Keratinocyte (primary cell): ENCODE data around the gene OTOG. TPM values are rescaled to one million over a fixed set of nuclear protein-coding genes. Genes with fewer than 3 reads are reported as not detected.

ENCODE experiments used
- DNase-seq: peaks from one replicate; pipeline ENCODE4 v3.0.0-alpha.2; 2011; ENCODE audit warnings: low read depth, missing footprints, low spot score
- FAIRE-seq: peaks from 2 replicates; lab custom pipeline; 2011; peaks lifted over from hg19 to GRCh38; lab: Jason Lieb, UNC
- H2AFZ ChIP-seq: 2 replicates; pipeline ENCODE4 v1.6.0; 2012; ENCODE audit warnings: low read length, control low read depth, inconsistent platforms; ENCODE audit not compliant: control insufficient read depth
- H3K27ac ChIP-seq: 2 replicates; pipeline ENCODE4 v1.5.1; 2011; ENCODE audit warnings: low read length; ENCODE audit not compliant: control insufficient read depth, insufficient read depth
- H3K27me3 ChIP-seq: 3 replicates; pipeline ENCODE4 v1.6.0; 2011; ENCODE audit warnings: low read length; ENCODE audit not compliant: control insufficient read depth, insufficient read depth; ENCODE audit errors: extremely low read depth
- H3K36me3 ChIP-seq, 2 experiments: 2 replicates in 1 of 2; 3 replicates in 1 of 2; pipeline ENCODE4 v1.5.1; 2011; ENCODE audit warnings: low read length in 2 of 2, mild to moderate bottlenecking in 1 of 2; ENCODE audit not compliant: control insufficient read depth in 2 of 2, insufficient read depth in 2 of 2; ENCODE audit errors: extremely low read depth in 1 of 2
- H3K4me1 ChIP-seq: 3 replicates; pipeline ENCODE4 v1.5.1; 2011; ENCODE audit warnings: low read length; ENCODE audit not compliant: control insufficient read depth, insufficient read depth; ENCODE audit errors: extremely low read depth
- H3K4me2 ChIP-seq: 3 replicates; pipeline ENCODE4 v1.6.0; 2011; ENCODE audit warnings: low read depth, low read length; ENCODE audit not compliant: control insufficient read depth, insufficient read depth; ENCODE audit errors: extremely low read depth
- H3K4me3 ChIP-seq, 3 experiments: fragments of 200-600 bp in 1 of 3; sonication (generic) in 1 of 3; 2 replicates in 2 of 3; 3 replicates in 1 of 3; pipeline ENCODE4 v1.5.1; 2011 to 2016; ENCODE audit warnings: low read length in 3 of 3, mild to moderate bottlenecking in 3 of 3, control low read depth in 2 of 3, inconsistent platforms in 1 of 3, low read depth in 1 of 3, mixed read lengths in 1 of 3, mixed run types in 1 of 3, moderate library complexity in 1 of 3; ENCODE audit not compliant: control insufficient read depth in 2 of 3, insufficient read depth in 2 of 3; ENCODE audit errors: extremely low read depth in 1 of 3
- H3K79me2 ChIP-seq: 2 replicates; pipeline ENCODE4 v1.6.0; 2012; ENCODE audit warnings: low read length; ENCODE audit not compliant: control insufficient read depth, insufficient read depth
- H3K9ac ChIP-seq: 3 replicates; pipeline ENCODE4 v1.6.0; 2011; ENCODE audit warnings: low read length; ENCODE audit not compliant: control insufficient read depth, insufficient read depth; ENCODE audit errors: extremely low read depth
- H3K9me1 ChIP-seq: 3 replicates; pipeline ENCODE4 v1.6.0; 2011; ENCODE audit warnings: low read length; ENCODE audit not compliant: control insufficient read depth, insufficient read depth; ENCODE audit errors: extremely low read depth
- H3K9me3 ChIP-seq: 2 replicates; pipeline ENCODE4 v1.5.1; 2012; ENCODE audit warnings: low read depth, low read length; ENCODE audit not compliant: control insufficient read depth
- H4K20me1 ChIP-seq: 3 replicates; pipeline ENCODE4 v1.6.0; 2011; ENCODE audit warnings: low read length; ENCODE audit not compliant: control insufficient read depth, insufficient read depth; ENCODE audit errors: extremely low read depth
- EZH2 ChIP-seq: IDR thresholded peaks from one replicate; pipeline ENCODE4 v1.6.1; 2012; ENCODE audit warnings: inconsistent platforms, mild to moderate bottlenecking, low read length, moderate library complexity
- dilution Hi-C: fragments of 300-500 bp; cut with MboI; formaldehyde crosslinking; loops from one replicate; pipeline ENCODE4 v1.7.0; 2020; ENCODE audit warnings: low sequenced_read_pairs; ENCODE audit not compliant: extremely low pct_ligation_motif_present
- polyA plus RNA-seq, 5 experiments: library from polyadenylated mRNA; depleted of rRNA in 3 of 5; stranded (reverse) in 3 of 5; stranded (forward) in 1 of 5; unstranded in 1 of 5; fragments of >200 nt; gene quantifications; 1 replicate in 1 of 5; 2 replicates in 3 of 5; 3 replicates in 1 of 5; pipeline versions ENCODE4 v1.2.1 to v1.2.3, GENCODE V29; 2011 to 2012; ENCODE audit warnings: missing spikeins in 2 of 5, low read depth in 1 of 5, low replicate concordance in 1 of 5
- TF ChIP-seq, protein P1 (sequence below), 3 experiments: IDR thresholded peaks in 1 of 3; conservative IDR thresholded peaks in 1 of 3; optimal IDR thresholded peaks in 1 of 3; 2 replicates in 2 of 3; 3 replicates in 1 of 3; pipeline versions ENCODE3 to v1.5.1; 2011; ENCODE audit warnings: low read length in 3 of 3, mild to moderate bottlenecking in 3 of 3, moderate library complexity in 2 of 3, control low read depth in 1 of 3, inconsistent platforms in 1 of 3; ENCODE audit not compliant: insufficient read depth in 2 of 3; ENCODE audit errors: extremely low read depth in 1 of 3

Gene OTOG
- polyA plus RNA-seq, 1 donor (not counting 4 experiments of a cell fraction or from before 2014, with no cell fraction given) = not detected

DNA sequence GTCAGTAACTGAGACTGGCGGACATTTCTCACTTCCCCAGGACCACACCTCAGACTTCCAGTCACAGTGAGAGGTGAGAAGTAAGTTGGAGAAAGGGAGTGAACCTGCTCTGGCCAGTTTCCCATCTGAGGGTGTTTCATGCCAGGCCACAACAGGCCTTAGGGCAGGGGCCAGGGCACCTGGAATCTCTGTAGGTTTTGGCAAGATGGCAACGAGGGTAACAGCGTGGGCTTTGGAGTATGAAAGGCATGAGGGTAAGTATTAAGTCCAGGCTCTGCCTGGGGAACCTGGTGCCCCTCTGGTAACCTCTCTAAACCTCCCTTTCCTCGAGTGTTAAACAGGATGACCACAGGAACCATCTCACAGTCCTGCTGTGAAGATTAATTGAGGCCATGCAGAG is 41.9 kb upstream of the OTOG start:
- H3K4me3 ChIP-seq = no peak overlapping the region
- FAIRE-seq (no peak), DNase-seq (no peak)
- H3K27ac ChIP-seq = no peak overlapping the region
- H4K20me1 ChIP-seq = no peaks in the 10 kb centered on the region
- H3K36me3 ChIP-seq = no peaks in the 10 kb centered on the region
- TF ChIP-seq, protein P1, sequence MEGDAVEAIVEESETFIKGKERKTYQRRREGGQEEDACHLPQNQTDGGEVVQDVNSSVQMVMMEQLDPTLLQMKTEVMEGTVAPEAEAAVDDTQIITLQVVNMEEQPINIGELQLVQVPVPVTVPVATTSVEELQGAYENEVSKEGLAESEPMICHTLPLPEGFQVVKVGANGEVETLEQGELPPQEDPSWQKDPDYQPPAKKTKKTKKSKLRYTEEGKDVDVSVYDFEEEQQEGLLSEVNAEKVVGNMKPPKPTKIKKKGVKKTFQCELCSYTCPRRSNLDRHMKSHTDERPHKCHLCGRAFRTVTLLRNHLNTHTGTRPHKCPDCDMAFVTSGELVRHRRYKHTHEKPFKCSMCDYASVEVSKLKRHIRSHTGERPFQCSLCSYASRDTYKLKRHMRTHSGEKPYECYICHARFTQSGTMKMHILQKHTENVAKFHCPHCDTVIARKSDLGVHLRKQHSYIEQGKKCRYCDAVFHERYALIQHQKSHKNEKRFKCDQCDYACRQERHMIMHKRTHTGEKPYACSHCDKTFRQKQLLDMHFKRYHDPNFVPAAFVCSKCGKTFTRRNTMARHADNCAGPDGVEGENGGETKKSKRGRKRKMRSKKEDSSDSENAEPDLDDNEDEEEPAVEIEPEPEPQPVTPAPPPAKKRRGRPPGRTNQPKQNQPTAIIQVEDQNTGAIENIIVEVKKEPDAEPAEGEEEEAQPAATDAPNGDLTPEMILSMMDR (optimal IDR thresholded peaks at IDR 0.05 in 1 of 3, IDR thresholded peaks at IDR 0.05 in 1 of 3, conservative IDR thresholded peaks at IDR 0.05 in 1 of 3; ENCODE audit: extremely low read depth in 1 of 3, insufficient read depth in 2 of 3, low read length in 3 of 3) = no peak
- no peak for TF ChIP-seq EZH2
- no peaks in the 10 kb centered on the region for H3K9me3 ChIP-seq
- H3K4me2 ChIP-seq = no peak overlapping the region
- no peaks in the 10 kb centered on the region for H3K9me1 ChIP-seq
- H3K79me2 ChIP-seq = no peaks in the 10 kb centered on the region
- H3K4me1 ChIP-seq = no peaks in the 10 kb centered on the region
- peaks cover 12% of the 10 kb centered on the region for H3K27me3 ChIP-seq
- no peak overlapping the region for H3K9ac ChIP-seq
- dilution Hi-C loops = no loop called here
- no peak overlapping the region for H2AFZ ChIP-seq

DNA sequence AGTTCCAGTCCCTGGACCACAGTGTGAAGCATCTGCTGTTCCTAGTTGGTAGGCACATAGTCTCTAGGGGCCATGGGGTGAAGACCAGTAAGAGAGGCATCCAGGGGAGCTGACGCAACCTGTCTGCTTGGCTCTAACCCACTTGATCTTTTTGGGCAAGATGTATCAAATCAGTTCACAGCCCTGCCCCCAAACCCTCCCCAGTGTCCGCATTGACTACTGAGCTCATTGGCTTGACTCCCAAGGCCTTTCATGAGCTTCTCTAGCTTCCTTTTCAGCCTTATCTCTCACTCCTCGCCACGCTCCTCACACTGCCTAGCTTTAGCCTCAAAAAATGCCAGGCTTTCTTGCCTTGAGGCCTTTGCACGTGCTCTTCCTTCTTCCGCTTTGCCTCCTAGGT is 40.7 kb upstream of the OTOG start:
- H3K4me1 ChIP-seq = no peaks in the 10 kb centered on the region
- H3K27me3 ChIP-seq = peaks cover 9% of the 10 kb centered on the region
- no peaks in the 10 kb centered on the region for H4K20me1 ChIP-seq
- no peaks in the 10 kb centered on the region for H3K9me3 ChIP-seq
- no peaks in the 10 kb centered on the region for H3K9me1 ChIP-seq
- no peak overlapping the region for H3K9ac ChIP-seq
- no peaks in the 10 kb centered on the region for H3K79me2 ChIP-seq
- no peak overlapping the region for H2AFZ ChIP-seq
- H3K36me3 ChIP-seq = no peaks in the 10 kb centered on the region
- TF ChIP-seq, protein P1 (optimal IDR thresholded peaks at IDR 0.05 in 1 of 3, IDR thresholded peaks at IDR 0.05 in 1 of 3, conservative IDR thresholded peaks at IDR 0.05 in 1 of 3; ENCODE audit: extremely low read depth in 1 of 3, insufficient read depth in 2 of 3, low read length in 3 of 3) = no peak
- no peak for TF ChIP-seq EZH2
- dilution Hi-C loops = no loop called here
- H3K4me3 ChIP-seq = no peak overlapping the region
- no peak for DNase-seq
- H3K27ac ChIP-seq = no peak overlapping the region
- no peak for FAIRE-seq
- no peak overlapping the region for H3K4me2 ChIP-seq
